HG02678 (cell line): ENCODE data around the gene VPS45.

Experiments used
- ATAC-seq: cut with Tn5 transposase; IDR thresholded peaks from one replicate; pipeline ENCODE4 v1.9.1; 2021; ENCODE audit warnings: mild to moderate bottlenecking, moderate library complexity; ENCODE audit not compliant: unreplicated experiment

Gene VPS45

DNA sequence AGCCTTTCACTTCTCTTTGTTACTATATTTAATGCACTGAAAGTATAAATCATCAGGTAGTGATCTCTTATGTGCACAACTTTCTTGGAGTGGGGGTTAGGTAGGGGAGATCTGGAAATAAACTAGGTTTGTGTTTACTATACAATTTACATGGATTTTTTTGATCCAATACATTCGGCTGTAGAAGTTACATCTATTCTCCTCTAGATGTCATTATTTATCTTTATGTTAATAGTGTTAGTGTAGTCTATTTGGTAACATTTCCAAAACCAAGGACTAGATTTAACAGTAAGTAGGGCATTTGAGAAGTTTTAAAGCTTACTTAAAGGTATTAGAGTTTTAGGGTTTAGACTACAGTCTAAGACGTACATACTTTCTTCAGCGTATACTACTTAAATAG is 5.4 kb downstream of the VPS45 start:
- no peak for ATAC-seq

DNA sequence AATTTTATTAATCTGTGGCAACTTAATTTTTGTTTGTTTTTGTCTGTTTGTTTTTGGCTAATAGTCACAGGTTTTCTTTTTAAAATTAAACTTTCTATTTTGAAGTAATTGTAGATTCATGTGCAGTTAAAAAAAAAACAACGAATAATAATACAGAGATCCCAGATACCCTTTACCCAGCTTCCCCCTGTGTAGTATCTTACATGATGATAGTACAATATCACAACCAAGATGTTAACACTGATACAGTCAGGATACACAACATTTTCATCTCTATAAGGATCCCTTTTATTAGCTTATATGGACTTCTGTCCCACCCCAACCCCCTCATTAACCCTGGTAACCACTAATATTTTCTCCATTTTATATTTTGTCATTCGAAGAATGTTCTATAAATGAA is 5.9 kb downstream of the VPS45 start:
- ATAC-seq = no peak

DNA sequence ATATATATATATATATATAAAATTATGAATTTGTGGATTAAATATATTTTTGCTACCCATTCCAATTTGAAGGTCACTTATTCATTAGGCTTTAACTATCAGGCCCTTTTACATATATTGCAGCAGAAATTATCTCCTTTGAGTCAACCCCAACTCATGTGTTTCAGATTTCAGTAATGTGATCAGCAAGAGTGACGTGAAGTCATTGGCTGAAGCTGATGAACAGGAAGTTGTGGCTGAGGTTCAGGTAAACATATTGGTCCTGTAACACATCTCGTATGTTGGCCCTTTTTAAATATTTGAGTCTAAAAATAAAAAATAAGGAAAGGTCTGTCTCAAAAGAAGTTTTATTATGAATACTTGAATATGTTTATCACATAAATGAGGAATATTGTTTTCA is 8.5 kb downstream of the VPS45 start:
- ATAC-seq = no peak

DNA sequence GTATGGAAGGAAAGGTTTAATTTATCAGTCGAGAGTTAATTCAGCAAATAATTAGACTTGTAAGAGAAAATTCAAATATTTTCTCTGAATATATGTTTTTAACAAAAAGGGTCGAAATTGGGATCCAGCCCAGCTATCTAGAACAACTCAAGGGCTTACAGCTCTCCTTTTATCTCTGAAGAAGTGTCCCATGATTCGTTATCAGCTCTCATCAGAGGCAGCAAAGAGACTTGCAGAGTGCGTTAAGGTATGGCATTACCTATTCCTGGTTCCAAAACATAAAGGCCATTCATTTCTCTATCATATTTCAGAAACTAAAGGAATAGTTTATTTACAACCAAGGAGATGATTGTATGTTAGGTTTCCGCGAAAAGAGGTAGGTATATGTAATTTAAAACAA is 9.4 kb downstream of the VPS45 start:
- ATAC-seq = no peak

DNA sequence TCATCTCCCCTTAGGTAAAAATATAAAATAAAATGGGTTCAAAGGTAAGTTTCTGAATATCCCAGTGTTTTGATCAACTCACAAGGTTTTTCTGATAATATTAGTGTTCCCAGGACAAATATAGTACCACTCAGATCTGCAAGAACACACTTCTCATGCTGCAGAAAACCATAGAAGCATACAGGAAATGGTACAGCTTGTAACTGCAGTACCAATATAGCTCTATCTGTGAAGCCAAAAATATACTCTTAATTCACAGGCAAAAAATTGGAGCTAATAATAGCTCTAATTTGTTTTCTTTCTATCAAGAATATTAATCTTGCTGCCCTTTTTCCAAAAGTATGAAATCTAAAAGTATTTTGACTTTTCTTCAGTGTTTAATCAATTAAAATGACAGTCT is 13.2 kb downstream of the VPS45 start:
- ATAC-seq = no peak

DNA sequence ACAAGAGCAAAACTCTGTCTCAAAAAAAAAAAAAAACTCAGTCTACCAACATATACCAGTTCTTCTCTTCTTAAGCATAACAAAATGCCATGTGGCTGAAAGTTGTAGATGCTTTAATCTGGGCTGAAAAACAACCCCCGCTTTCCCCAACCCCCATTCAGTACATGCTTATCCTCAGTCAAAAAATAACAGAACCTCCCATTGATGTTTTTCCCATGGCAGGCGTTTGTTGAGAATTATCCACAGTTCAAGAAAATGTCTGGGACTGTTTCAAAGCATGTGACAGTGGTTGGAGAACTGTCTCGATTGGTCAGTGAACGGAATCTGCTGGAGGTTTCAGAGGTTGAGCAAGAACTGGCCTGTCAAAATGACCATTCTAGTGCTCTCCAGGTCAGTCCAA is 14.9 kb downstream of the VPS45 start:
- ATAC-seq = no peak

DNA sequence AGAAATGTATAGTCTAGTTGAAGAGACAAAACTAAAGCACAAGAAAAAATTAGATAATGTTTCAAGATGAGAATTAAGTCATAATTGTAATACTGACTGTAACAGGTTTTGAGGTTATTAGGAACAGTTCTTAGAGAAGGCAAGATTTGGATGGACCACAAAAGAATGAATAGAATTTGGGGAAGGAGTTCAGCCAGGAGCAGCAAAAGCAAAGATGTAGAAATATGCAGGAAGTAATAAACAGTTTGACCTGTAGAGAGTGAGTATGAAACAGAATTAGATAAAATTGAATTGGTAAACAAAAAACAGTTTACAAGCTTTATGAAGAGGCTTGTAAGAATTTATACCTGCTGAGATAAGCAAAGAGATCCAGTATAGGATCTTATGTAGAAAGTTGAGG is 16.3 kb downstream of the VPS45 start:
- no peak for ATAC-seq

DNA sequence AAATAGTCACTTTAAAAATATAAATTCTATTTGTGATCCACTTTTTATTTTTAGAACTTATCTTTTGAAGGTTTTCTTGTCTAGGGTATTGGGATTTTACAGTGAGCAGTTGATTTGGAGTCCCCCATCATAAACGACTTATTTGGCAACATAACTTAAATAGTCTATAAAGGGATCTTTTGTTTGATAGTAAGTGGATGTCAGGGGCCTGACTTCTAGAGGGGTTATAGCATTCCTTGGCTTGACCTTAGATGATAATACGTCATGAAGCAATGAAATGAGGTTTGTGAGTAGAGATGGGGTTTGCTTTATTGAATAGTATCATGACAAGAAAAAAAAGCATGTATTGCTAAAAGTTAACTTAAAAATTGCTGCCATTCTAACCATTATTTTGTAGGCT is 17.8 kb downstream of the VPS45 start:
- no peak for ATAC-seq

DNA sequence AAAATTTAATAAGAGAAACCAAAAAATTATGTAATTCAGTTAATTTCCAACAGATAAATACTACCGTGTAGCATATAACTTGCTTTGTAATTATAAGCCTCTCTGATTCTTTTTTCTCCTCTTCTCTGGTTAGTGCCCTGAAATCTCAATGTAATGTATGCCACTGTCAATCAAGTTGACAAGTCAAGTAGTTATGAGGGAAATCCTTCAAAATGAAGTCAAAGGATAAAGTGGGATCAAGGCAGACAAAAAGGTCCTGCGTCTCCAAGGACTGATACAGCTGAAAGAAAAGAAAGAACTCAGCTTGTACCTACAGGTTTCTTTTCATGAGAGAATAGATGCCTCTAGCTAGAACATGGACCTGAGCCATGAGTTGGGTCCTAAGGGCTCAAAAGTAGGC is 19.8 kb downstream of the VPS45 start:
- ATAC-seq = no peak

DNA sequence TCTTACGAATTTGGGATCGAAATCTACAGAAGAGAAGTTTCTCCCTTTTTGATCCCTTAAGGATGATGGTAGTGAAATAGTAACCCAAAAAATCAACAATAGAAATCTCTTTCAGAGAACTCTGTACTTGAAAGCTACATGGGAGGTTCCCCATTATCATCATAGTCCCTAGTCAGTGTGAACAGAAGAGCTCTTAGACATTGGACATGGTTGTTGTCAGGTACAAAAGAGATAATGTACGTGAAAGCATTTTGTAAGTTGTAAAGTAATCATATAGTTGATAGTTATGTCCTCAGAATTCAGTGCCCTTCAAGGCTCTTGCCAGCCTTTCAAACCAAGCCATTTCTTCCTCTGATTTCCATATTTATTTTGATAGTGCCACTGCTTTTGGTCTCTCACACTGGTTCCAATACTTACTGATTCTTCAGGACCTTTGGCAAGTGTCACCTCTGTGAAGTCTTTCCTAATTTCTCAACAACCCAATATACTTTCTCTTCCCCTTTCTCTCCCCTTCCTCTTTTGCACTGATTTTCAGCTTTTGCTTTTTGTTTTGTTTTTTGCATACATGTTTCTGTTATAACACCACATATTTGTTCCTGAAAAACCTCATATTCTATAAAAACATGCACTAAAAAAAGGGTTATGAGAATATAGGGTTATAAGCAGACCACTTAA is 22.4 kb downstream of the VPS45 start:
- no peak for ATAC-seq

DNA sequence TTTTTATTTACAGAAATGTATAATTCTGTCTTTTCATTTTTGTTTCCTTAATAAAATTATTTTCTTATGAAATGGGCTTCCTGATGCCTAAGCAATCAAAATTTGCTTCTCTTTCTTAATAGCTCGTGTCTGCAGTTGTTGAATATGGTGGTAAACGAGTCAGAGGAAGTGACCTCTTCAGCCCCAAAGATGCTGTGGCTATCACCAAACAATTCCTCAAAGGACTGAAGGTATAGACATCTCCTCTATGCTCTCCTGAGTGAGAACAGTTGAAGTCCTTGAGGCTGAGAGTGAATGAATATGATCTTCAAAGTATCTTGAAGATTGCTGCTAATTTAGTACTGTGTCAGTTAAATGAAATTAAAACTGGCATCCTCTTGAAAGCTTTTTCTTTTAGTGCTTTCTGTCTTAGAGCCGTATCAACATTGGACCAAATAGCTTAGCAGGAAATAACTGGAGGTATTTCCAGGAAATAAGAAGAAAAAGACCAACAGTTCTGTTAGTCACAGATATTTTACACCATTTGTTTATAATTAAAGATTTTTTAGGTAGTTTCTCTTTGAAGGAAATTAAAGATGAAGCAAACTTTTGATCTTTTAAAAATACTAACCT is 24.7 kb downstream of the VPS45 start:
- no peak for ATAC-seq

DNA sequence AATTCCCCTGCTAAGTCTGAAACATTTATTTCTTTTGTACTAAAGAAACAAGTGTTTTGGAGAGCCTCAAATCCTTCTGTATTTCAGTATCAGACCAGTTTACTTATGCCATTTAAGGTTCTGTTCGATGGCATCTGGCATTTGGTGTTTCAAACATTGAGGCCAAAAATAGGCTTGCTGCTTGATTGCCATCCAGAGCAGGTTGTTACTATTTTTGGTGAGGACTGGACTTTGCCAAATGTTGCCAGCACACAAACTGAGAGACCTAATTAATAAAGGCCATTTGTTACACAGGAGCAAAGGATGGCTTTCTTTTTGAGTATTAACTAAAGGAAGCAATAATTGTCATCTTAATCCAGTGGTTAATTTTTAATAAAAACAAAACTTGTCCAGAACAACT is 26.2 kb downstream of the VPS45 start:
- no peak for ATAC-seq

DNA sequence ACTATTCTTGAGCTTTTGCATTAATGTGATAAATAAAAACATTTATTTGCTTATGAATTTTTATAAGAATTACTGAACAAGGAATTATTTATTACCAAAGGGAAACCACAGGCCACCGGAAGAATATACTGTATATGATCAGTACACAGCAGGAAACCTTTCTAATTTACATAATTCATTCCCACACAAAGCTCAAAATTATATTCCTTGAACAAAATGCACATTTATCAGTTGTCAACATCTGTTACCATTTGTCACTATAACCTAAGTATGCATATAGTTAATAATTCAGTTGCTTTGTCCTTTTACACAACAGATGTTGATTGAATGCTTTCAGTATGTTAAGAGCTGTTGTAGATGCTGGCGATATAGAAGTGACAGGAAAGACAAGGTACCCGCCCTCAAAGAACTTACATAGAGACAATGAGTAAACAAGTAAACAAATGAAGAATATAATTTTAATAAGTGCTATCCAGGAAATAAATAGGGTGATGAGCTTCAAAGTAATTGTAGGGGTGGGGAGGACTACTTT is 27.2 kb downstream of the VPS45 start:
- no peak for ATAC-seq

DNA sequence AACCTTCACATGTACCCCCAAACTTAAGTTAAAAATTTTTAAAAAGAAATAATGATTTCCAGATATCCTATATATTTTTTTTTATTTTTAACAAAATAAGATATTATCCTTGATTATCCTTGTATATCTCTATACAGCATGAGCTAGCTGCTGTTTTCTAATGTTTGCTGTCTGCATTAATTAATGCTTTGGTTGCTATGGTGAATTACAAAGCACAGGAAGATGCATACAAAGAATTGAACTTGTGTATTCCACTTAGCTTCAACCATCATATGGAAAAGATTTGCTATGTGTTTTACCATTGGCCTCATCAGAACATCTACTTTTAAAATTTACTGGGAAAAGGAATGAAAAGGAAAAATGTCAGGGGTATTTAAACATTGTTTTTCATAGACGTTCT is 35.4 kb downstream of the VPS45 start:
- ATAC-seq = no peak

DNA sequence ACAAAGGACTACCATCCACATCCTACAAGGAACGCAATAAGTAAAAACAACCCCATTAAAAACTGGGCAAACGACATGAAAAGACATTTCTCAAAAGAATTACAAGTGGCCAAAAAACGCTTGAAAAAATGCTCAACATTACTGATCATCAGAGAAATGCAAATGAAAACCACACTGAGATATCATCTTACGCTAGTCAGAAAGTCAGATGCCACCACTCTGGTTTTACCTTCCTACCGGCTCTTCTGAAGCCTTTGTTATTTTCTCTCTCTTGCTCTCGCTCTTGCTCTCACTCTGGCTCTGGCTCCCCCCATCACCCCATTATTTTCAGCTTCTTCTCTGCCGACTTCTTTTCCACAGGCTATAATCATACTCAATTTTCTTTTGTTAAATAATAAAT is 38.8 kb downstream of the VPS45 start:
- no peak for ATAC-seq

DNA sequence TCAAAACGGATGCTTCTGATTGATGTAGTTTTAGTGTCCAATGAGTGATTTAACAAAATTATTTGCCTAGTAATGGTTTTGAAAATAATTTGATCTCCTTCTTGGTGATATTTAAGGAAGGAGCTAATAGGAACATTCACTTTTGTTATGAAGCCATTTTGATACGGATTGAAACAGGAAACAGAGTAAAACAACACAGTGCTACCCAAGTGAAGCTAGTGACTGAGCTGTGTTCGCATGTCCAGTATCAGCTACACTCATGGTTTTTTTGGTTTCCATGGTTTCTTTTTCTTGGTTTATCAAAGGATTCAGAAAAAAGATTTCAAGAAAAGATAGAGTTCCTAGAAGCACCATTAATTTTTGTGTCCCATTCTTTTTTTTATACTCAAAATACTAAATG is 42.0 kb downstream of the VPS45 start:
- no peak for ATAC-seq

DNA sequence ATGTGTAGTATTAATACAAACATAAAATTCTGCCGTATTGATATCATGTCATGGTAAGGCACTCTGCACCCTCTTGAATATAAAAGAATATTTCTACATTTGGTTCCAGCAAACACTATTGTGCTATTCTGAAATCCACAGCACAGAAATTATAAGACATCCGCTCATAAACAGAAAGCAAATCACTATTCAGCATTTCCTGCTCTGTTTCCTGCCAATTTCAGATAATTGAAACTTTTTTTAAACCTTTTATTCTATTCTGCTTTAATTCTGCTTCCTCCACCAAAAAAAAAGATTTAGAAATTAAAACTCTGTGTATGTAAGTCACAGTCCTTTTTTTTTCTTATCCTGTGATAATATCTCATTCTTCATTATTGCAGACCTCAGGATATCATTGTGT is 42.5 kb downstream of the VPS45 start:
- no peak for ATAC-seq

DNA sequence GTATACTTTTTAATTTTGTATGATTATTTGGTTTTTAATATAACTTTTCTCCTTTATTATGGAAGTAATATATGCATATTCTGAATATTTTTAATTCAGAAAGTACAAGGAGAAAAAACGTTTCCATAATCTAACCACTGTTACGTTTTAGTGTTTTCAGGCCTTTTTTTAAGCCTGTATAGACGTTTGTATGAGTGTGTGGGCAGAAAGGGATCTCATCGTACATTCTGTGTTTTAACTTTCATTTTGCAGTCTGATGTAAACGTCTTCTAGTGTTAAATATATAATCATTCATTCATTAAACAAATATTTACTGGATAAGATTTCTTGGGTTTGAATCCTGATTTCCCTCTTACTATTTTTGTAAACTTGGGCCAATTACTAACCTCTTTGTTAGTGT is 44.1 kb downstream of the VPS45 start:
- ATAC-seq = no peak

DNA sequence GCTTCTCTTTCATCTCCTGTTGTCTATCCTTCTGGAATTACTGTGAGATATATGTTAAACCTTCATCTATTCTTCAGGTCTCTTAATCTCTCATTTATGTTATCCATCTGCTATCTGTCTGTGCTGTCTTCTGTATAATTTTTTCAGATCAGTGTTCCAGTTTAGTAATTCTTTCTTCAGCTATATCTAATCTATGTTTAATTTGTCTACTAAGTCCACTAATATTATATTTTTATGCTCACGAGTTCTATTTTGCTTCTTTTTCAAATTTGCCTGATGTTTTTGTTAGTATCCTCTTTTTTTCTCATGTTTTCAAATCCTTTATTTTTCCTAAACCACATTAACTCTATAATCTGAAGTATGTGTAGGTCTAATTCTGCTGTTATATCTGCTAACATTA is 47.5 kb downstream of the VPS45 start:
- no peak for ATAC-seq

DNA sequence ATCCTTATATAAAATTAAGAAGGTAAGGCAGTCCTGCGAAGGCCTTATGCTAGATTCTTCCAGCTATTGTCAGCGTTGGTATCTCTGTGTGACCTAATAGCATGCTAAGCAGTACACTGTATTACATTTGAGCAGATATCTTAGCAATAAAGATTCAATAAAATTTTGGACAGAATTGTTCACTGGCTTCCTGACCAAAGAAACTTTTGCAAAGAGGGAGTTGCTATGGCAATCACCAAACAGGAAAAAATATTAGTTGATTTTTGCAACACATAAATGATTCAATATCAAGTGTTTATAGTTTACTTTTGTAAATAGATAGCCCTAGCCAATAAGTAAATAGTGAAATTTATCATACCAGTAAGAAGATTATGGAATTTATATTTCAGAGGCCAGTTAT is 51.1 kb downstream of the VPS45 start:
- ATAC-seq = no peak

DNA sequence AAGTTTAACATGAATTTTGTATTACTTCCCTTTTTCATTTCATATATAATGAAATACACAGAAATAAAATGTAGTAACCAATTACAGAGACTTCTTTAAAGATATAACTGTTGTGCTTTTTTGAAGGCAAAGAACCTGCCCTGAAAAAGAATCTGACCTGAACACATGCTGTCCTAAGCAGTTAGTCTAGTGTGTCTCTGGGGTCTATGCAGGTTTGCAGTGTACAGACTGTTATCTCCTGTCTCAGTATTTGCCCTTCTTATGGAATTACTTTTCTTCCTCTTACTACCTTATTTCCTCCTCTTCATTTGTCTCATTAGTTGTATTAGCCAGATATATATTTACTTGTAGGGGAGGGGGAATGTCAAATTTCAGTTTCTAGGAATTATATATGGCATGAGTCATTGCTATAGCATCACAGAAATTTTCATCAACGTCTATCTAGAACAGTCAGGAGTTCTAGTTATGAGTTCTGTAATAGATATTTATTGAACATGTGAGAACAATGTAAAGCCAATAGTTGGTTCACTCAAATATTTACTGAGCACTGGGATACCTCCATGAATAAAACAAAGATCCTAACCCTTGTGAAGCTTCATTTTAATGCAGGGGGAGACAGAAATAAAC is 53.8 kb downstream of the VPS45 start:
- ATAC-seq = no peak

DNA sequence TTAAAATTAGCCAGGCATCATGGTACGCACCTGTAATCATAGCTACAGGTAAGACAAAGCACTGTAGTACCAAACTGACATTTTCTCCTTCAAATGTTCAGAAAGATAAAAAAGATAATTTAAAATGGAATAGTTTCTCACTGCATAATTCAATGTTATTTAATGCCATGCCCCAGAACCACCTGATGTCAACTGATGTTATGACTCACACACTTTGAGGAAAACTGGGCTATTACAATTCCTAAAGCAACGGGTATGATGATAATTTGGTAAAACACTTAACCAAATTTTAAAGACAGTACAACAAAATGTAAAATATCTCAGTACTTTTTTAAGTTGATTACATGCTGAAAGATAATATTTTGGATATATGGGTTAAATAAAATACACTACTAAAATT is 59.2 kb downstream of the VPS45 start:
- no peak for ATAC-seq
